PC-3 (cell line): ENCODE data around the gene PLD1. TPM values are rescaled to one million over a fixed set of nuclear protein-coding genes. Genes with fewer than 3 reads are reported as not detected.

Source experiments
- ATAC-seq: fragments of 200-7000 bp; cut with Tn5 transposase; 2 replicates; pipeline ENCODE4 v1.9.1; 2020; ENCODE audit warnings: mild to moderate bottlenecking, moderate library complexity
- BruUV-seq: library from RNA; stranded (reverse); fragments of 400-500 nt; replicated peaks from 2 replicates; lab custom pipeline; 2021; lab: Mats Ljungman, UMichigan
- CTCF ChIA-PET: fragments of 300-600 bp; sonication (Branson Sonifier 250); formaldehyde crosslinking; loops from one replicate; lab custom pipeline; 2022; ENCODE audit warnings: antibody characterized with exemption; lab: Charles Lee
- POLR2A ChIA-PET: fragments of 300-600 bp; sonication (Branson Sonifier 250); formaldehyde crosslinking; loops from one replicate; lab custom pipeline; 2022; ENCODE audit warnings: antibody characterized with exemption; ENCODE audit not compliant: unreplicated experiment; lab: Charles Lee
- DNase-seq: peaks from one replicate; pipeline ENCODE4 v3.0.0-alpha.2; 2015
- H2AFZ ChIP-seq: fragments of 300-600 bp; sonication (generic); 2 replicates; pipeline ENCODE4 v1.6.0; 2016; ENCODE audit warnings: antibody characterized with exemption, low read length
- H3F3A ChIP-seq: fragments of 300-600 bp; sonication (generic); one replicate; pipeline ENCODE4 v1.6.0; 2017; ENCODE audit warnings: antibody characterized with exemption, low read length, control low read depth, mild to moderate bottlenecking; ENCODE audit not compliant: unreplicated experiment
- H3K27ac ChIP-seq: fragments of 300-600 bp; sonication (generic); 2 replicates; pipeline ENCODE4 v1.5.1; 2016; ENCODE audit warnings: mild to moderate bottlenecking, low read length
- H3K27me3 ChIP-seq: fragments of 300-600 bp; sonication (generic); 2 replicates; pipeline ENCODE4 v1.6.1; 2016; ENCODE audit warnings: low read length, mixed read lengths
- H3K36me3 ChIP-seq: fragments of 300-600 bp; sonication (generic); 2 replicates; pipeline ENCODE4 v1.6.1; 2016; ENCODE audit warnings: low read depth, mixed run types, low read length, mixed read lengths
- H3K4me1 ChIP-seq: fragments of 300-600 bp; sonication (generic); 2 replicates; pipeline ENCODE4 v1.5.1; 2016; ENCODE audit warnings: low read length; ENCODE audit not compliant: insufficient read depth
- H3K4me2 ChIP-seq: fragments of 300-600 bp; sonication (generic); 2 replicates; pipeline ENCODE4 v1.6.0; 2016; ENCODE audit warnings: low read length
- H3K4me3 ChIP-seq: fragments of 300-600 bp; sonication (generic); 2 replicates; pipeline ENCODE4 v1.5.1; 2016; ENCODE audit warnings: mild to moderate bottlenecking, low read length, mixed read lengths
- H3K79me2 ChIP-seq: fragments of 300-600 bp; sonication (generic); 2 replicates; pipeline ENCODE4 v1.6.1; 2017; ENCODE audit warnings: low read length, mixed read lengths
- H3K9ac ChIP-seq: fragments of 300-600 bp; sonication (generic); 2 replicates; pipeline ENCODE4 v1.6.0; 2016; ENCODE audit warnings: mild to moderate bottlenecking, low read length
- H3K9me2 ChIP-seq: fragments of 300-600 bp; sonication (generic); replicated peaks from 2 replicates; pipeline ENCODE4 v1.6.1; 2016; ENCODE audit warnings: mixed run types, low read length, mixed read lengths
- H3K9me3 ChIP-seq: fragments of 300-600 bp; sonication (generic); 2 replicates; pipeline ENCODE4 v1.6.1; 2016; ENCODE audit warnings: low read length, mixed read lengths
- H4K20me1 ChIP-seq: fragments of 300-600 bp; sonication (generic); 2 replicates; pipeline ENCODE4 v1.6.1; 2016; ENCODE audit warnings: low read length, mixed read lengths
- CTCF ChIP-seq: fragments of 300-600 bp; sonication (generic); conservative IDR thresholded peaks from 2 replicates; pipeline ENCODE4 v1.5.1; 2017; ENCODE audit warnings: antibody characterized with exemption, low read depth, mild to moderate bottlenecking, low read length
- EZH2 ChIP-seq: fragments of 300-600 bp; sonication (generic); IDR thresholded peaks from one replicate; pipeline ENCODE4 v1.6.1; 2017; ENCODE audit warnings: antibody characterized with exemption, mild to moderate bottlenecking, low read length; ENCODE audit not compliant: unreplicated experiment
- EZH2phosphoT487 ChIP-seq: fragments of 300-600 bp; sonication (generic); IDR thresholded peaks from 2 replicates; pipeline ENCODE4 v1.6.1; 2018; ENCODE audit warnings: mild to moderate bottlenecking, antibody characterized with exemption, low read length, borderline replicate concordance
- intact Hi-C: fragments of 100-400 bp; cut with micrococcal nuclease; formaldehyde crosslinking; loops from 2 replicates; pipeline ENCODE4 v1.9.0; 2023
- total RNA-seq: library from RNA; depleted of rRNA; stranded (reverse); fragments of >200 nt; gene quantifications from 2 replicates; pipeline ENCODE4 v1.2.3, GENCODE V29; 2014

Gene PLD1
- total RNA-seq, 1 experiment from 2014 or later: 7.3 TPM

- Histone ChIP-seq H3K4me2 (no peak overlapping the region), H3K36me3 (no peaks in the 10 kb centered on the region), H3K27me3 (no peaks in the 10 kb centered on the region), H3K4me3 (no peak overlapping the region), H3K27ac (no peak overlapping the region), H3K9me2 (no peaks in the 10 kb centered on the region), H4K20me1 (no peaks in the 10 kb centered on the region), H3K4me1 (peaks cover 13% of the 10 kb centered on the region), H2AFZ (no peak overlapping the region), H3K9ac (no peak overlapping the region), H3K9me3 (no peaks in the 10 kb centered on the region), H3K79me2 (no peaks in the 10 kb centered on the region), H3F3A (no peaks in the 10 kb centered on the region)
- intact Hi-C loops: no loop called here
- ATAC-seq: no peak
- no peak for DNase-seq
- TF ChIP-seq CTCF: no peak
- no peak for TF ChIP-seq EZH2phosphoT487
- no peak for TF ChIP-seq EZH2
- POLR2A ChIA-PET: no interaction called here
- CTCF ChIA-PET: interaction anchor here (1.0 kb wide), 1 partner anchor 12 kb away, joined by 3 read pairs; no protein-coding TSS in a partner anchor
- BruUV-seq: no TSS peak
Measured at GRCh38 chr3:171821778-171822358, 11.6 kb upstream of the PLD1 start.

GRCh38 chr3:171821044-171821443 is 10.8 kb upstream of the PLD1 start:
- H3K79me2 ChIP-seq: no peaks in the 10 kb centered on the region
- BruUV-seq: no TSS peak
- H3K4me2 ChIP-seq: no peak overlapping the region
- ATAC-seq: no peak
- peaks cover 14% of the 10 kb centered on the region for H3K4me1 ChIP-seq
- H2AFZ ChIP-seq: no peak overlapping the region
- no peak for TF ChIP-seq CTCF
- intact Hi-C loops: no loop called here
- H3K27ac ChIP-seq: no peak overlapping the region
- H3K9ac ChIP-seq: no peak overlapping the region
- ChIA-PET CTCF (no interaction called here), POLR2A (interaction anchor here (0.6 kb wide), 1 partner anchor 11 kb away, joined by 3 read pairs; the partner anchor contains the start of gene PLD1)
- DNase-seq: no peak
- H3K4me3 ChIP-seq: no peak overlapping the region
- no peaks in the 10 kb centered on the region for H3K9me2 ChIP-seq
- H3F3A ChIP-seq: no peaks in the 10 kb centered on the region
- no peaks in the 10 kb centered on the region for H3K9me3 ChIP-seq
- no peaks in the 10 kb centered on the region for H3K36me3 ChIP-seq
- H4K20me1 ChIP-seq: no peaks in the 10 kb centered on the region
- no peaks in the 10 kb centered on the region for H3K27me3 ChIP-seq

GRCh38 chr3:171817074-171817800 is 7.0 kb upstream of the PLD1 start:
- peaks cover 6% of the 10 kb centered on the region for H3K4me1 ChIP-seq
- no peak overlapping the region for H3K4me3 ChIP-seq
- H3K4me2 ChIP-seq: no peak overlapping the region
- H4K20me1 ChIP-seq: no peaks in the 10 kb centered on the region
- CTCF ChIA-PET: no interaction called here
- ATAC-seq (no peak), DNase-seq (no peak)
- H3K27me3 ChIP-seq: no peaks in the 10 kb centered on the region
- H3K27ac ChIP-seq: no peak overlapping the region
- H3K9ac ChIP-seq: no peak overlapping the region
- H3K9me2 ChIP-seq: no peaks in the 10 kb centered on the region
- no TSS peak for BruUV-seq
- H3K9me3 ChIP-seq: no peaks in the 10 kb centered on the region
- no peaks in the 10 kb centered on the region for H3K79me2 ChIP-seq
- POLR2A ChIA-PET: no interaction called here
- H2AFZ ChIP-seq: no peak overlapping the region
- no peak for TF ChIP-seq EZH2
- no peak for TF ChIP-seq EZH2phosphoT487
- H3K36me3 ChIP-seq: no peaks in the 10 kb centered on the region
- intact Hi-C loops: no loop called here
- no peaks in the 10 kb centered on the region for H3F3A ChIP-seq
